SK-N-SH (cell line): ENCODE data around the gene PRDM10. TPM values are rescaled to one million over a fixed set of nuclear protein-coding genes. Genes with fewer than 3 reads are reported as not detected.
A peak's percentile ranks its signal among the peaks of the same experiment; 100 is the strongest.

ENCODE experiments used
- CTCF ChIA-PET: fragments of 300-600, 350-600 bp; formaldehyde crosslinking; extraction: SDS; loops from one replicate; lab custom pipeline; 2021; lab: Yijun Ruan, JAX
- POLR2A ChIA-PET: fragments of 350-600 bp; sonication (Branson Sonifier 250); formaldehyde crosslinking; extraction: SDS; loops from one replicate; lab custom pipeline; 2020; ENCODE audit warnings: antibody characterized with exemption, inconsistent platforms; lab: Yijun Ruan, JAX
- DNase-seq: peaks from one replicate; pipeline ENCODE4 v3.0.0; 2012
- H2AFZ ChIP-seq: fragments of 200-600 bp; sonication (generic); 2 replicates; pipeline ENCODE4 v1.8.1; 2016; ENCODE audit warnings: antibody characterized with exemption, mild to moderate bottlenecking, low read depth
- H3F3A ChIP-seq: fragments of 200-600 bp; sonication (generic); replicated peaks from 2 replicates; pipeline ENCODE3; 2016; ENCODE audit warnings: antibody characterized with exemption, mild to moderate bottlenecking; ENCODE audit not compliant: insufficient read depth
- H3K27ac ChIP-seq, 2 experiments: fragments of 200-500 bp in 1 of 2; fragments of 200-600 bp in 1 of 2; sonication (Bioruptor generic) in 1 of 2; sonication (generic), shearing (Covaris generic) in 1 of 2; 2 replicates each; pipeline versions ENCODE4 v1.5.1 to v1.6.1; 2014 to 2016; ENCODE audit warnings: low read depth in 2 of 2, inconsistent platforms in 1 of 2, low read length in 1 of 2, mild to moderate bottlenecking in 1 of 2, mixed read lengths in 1 of 2
- H3K27me3 ChIP-seq: fragments of 200-600 bp; sonication (generic), shearing (Covaris generic); 2 replicates; pipeline ENCODE4 v1.6.1; 2016; ENCODE audit warnings: mixed run types; ENCODE audit not compliant: insufficient read depth
- H3K36me3 ChIP-seq, 2 experiments: fragments of 200-500 bp in 1 of 2; fragments of 200-600 bp in 1 of 2; sonication (Bioruptor generic) in 1 of 2; sonication (generic) in 1 of 2; replicated peaks in 1 of 2; 2 replicates each; pipeline versions ENCODE3 to v1.5.1; 2014 to 2016; ENCODE audit warnings: low read length in 1 of 2, mild to moderate bottlenecking in 1 of 2; ENCODE audit not compliant: insufficient read depth in 2 of 2, control insufficient read depth in 1 of 2
- H3K4me1 ChIP-seq, 2 experiments: fragments of 200-500 bp in 1 of 2; fragments of 200-600 bp in 1 of 2; sonication (Bioruptor generic) in 1 of 2; sonication (generic), shearing (Covaris generic) in 1 of 2; 2 replicates each; pipeline versions ENCODE4 v1.5.1 to v1.6.1; 2014 to 2016; ENCODE audit warnings: low read depth in 1 of 2, low read length in 1 of 2, mixed run types in 1 of 2; ENCODE audit not compliant: insufficient read depth in 2 of 2, control insufficient read depth in 1 of 2
- H3K4me2 ChIP-seq: fragments of 200-600 bp; sonication (generic), shearing (Covaris generic); 2 replicates; pipeline ENCODE4 v1.6.1; 2017; ENCODE audit warnings: mixed run types
- H3K4me3 ChIP-seq, 2 experiments: fragments of 200-500 bp in 1 of 2; fragments of 200-600 bp in 1 of 2; sonication (Bioruptor generic) in 1 of 2; sonication (generic), shearing (Covaris generic) in 1 of 2; 2 replicates each; pipeline versions ENCODE4 v1.5.1 to v1.8.1; 2014 to 2016; ENCODE audit warnings: low read depth in 2 of 2, inconsistent platforms in 1 of 2, low read length in 1 of 2, mild to moderate bottlenecking in 1 of 2, mixed read lengths in 1 of 2, moderate library complexity in 1 of 2
- H3K79me2 ChIP-seq: fragments of 200-600 bp; sonication (generic); 2 replicates; pipeline ENCODE4 v1.8.1; 2017; ENCODE audit warnings: mild to moderate bottlenecking; ENCODE audit not compliant: insufficient read depth
- H3K9ac ChIP-seq: fragments of 200-600 bp; sonication (generic); 2 replicates; pipeline ENCODE4 v1.6.1; 2017; ENCODE audit warnings: mixed run types
- H3K9me2 ChIP-seq: fragments of 200-600 bp; sonication (generic); 2 replicates; pipeline ENCODE4 v1.6.1; 2017; ENCODE audit warnings: mixed run types
- H3K9me3 ChIP-seq: fragments of 200-600 bp; sonication (generic); 2 replicates; pipeline ENCODE4 v1.6.1; 2017; ENCODE audit warnings: mixed run types, mild to moderate bottlenecking, moderate library complexity
- H4K20me1 ChIP-seq: fragments of 200-600 bp; sonication (generic); 2 replicates; pipeline ENCODE4 v1.6.1; 2017; ENCODE audit warnings: mild to moderate bottlenecking, mixed run types; ENCODE audit not compliant: insufficient read depth
- CHD2 ChIP-seq: fragments of 150-350 bp; IDR thresholded peaks from 2 replicates; pipeline ENCODE4 v1.6.1; 2018; ENCODE audit warnings: low read length; ENCODE audit not compliant: partially characterized antibody
- EP300 ChIP-seq, 2 experiments: IDR thresholded peaks; 2 replicates each; pipeline versions ENCODE4 v1.4.0 to v1.6.1; 2012; ENCODE audit warnings: borderline replicate concordance in 1 of 2, low read depth in 1 of 2, low read length in 1 of 2
- EZH2phosphoT487 ChIP-seq: fragments of 200-600 bp; sonication (generic); IDR thresholded peaks from 2 replicates; pipeline ENCODE4 v1.6.1; 2017; ENCODE audit warnings: low read depth, mixed run types, mild to moderate bottlenecking, antibody characterized with exemption, moderate library complexity, borderline replicate concordance
- FOSL2 ChIP-seq: IDR thresholded peaks from 2 replicates; pipeline ENCODE4 v1.4.0; 2012; ENCODE audit warnings: low read depth, mild to moderate bottlenecking, moderate library complexity, borderline replicate concordance
- FOXJ3 ChIP-seq: sonication (generic); formaldehyde crosslinking; IDR thresholded peaks from 2 replicates; pipeline ENCODE4 v1.5.1; 2020; ENCODE audit warnings: mild to moderate bottlenecking, missing genetic modification reagents
- FOXM1 ChIP-seq: IDR thresholded peaks from 2 replicates; pipeline ENCODE4 v1.4.0; 2012; ENCODE audit warnings: low read depth, mild to moderate bottlenecking
- JUND ChIP-seq: IDR thresholded peaks from 2 replicates; pipeline ENCODE4 v1.4.0; 2012
- MEF2A ChIP-seq: IDR thresholded peaks from 2 replicates; pipeline ENCODE4 v1.4.0; 2012; ENCODE audit warnings: low read depth, borderline replicate concordance
- POLR2AphosphoS5 ChIP-seq: IDR thresholded peaks from 2 replicates; pipeline ENCODE4 v1.6.1; 2012; ENCODE audit warnings: low read depth, low read length
- RAD21 ChIP-seq: IDR thresholded peaks from 2 replicates; pipeline ENCODE4 v1.6.1; 2012; ENCODE audit warnings: mild to moderate bottlenecking, low read length
- RCOR1 ChIP-seq: fragments of 150-350 bp; IDR thresholded peaks from 2 replicates; pipeline ENCODE4 v1.6.1; 2017; ENCODE audit warnings: antibody characterized with exemption, low read length
- REST ChIP-seq: IDR thresholded peaks from 2 replicates; pipeline ENCODE4 v1.6.1; 2012; ENCODE audit warnings: mild to moderate bottlenecking, low read depth, low read length, moderate library complexity
- SIN3A ChIP-seq: IDR thresholded peaks from 2 replicates; pipeline ENCODE4 v1.6.1; 2012; ENCODE audit warnings: low read depth, mild to moderate bottlenecking, low read length, moderate library complexity, borderline replicate concordance
- SMC3 ChIP-seq: IDR thresholded peaks from 2 replicates; pipeline ENCODE4 v1.6.1; 2012; ENCODE audit warnings: low read depth, low read length, improper control_type of control experiment
- TAF1 ChIP-seq: IDR thresholded peaks from 2 replicates; pipeline ENCODE4 v1.6.1; 2012; ENCODE audit warnings: low read depth, mild to moderate bottlenecking, low read length, moderate library complexity, borderline replicate concordance
- TCF12 ChIP-seq: IDR thresholded peaks from 2 replicates; pipeline ENCODE4 v1.4.0; 2012
- WGBS: methylation state at CpG from one replicate; pipeline ENCODE4 v1.1.6; 2017; ENCODE audit warnings: low lambda C conversion rate; 5-methylcytosine and 5-hydroxymethylcytosine counted together
- polyA plus RNA-seq, 3 experiments: library from polyadenylated mRNA; depleted of rRNA; stranded (reverse); fragments of >200 nt; gene quantifications; 2 replicates each; pipeline ENCODE4 v1.2.3, GENCODE V29; 2012
- TF ChIP-seq, protein P1 (sequence below): IDR thresholded peaks from 2 replicates; pipeline ENCODE4 v1.4.0; 2012; ENCODE audit warnings: low read depth, borderline replicate concordance
- TF ChIP-seq, protein P2 (sequence below): fragments of 150-350 bp; IDR thresholded peaks from 2 replicates; pipeline ENCODE4 v1.6.1; 2016; ENCODE audit warnings: mild to moderate bottlenecking, low read depth, low read length
- TF ChIP-seq, protein P3 (sequence below): IDR thresholded peaks from 2 replicates; pipeline ENCODE4 v1.4.0; 2012; ENCODE audit warnings: low read depth
- TF ChIP-seq, protein P4 (sequence below): fragments of 200-600 bp; sonication (generic); IDR thresholded peaks from 2 replicates; pipeline ENCODE4 v1.6.1; 2017; ENCODE audit warnings: antibody characterized with exemption, mild to moderate bottlenecking, moderate library complexity

PRDM10 gene
- polyA plus RNA-seq, 1 of the 3 experiments (the other 2 are of a cell fraction) = 1.9 TPM

DNA sequence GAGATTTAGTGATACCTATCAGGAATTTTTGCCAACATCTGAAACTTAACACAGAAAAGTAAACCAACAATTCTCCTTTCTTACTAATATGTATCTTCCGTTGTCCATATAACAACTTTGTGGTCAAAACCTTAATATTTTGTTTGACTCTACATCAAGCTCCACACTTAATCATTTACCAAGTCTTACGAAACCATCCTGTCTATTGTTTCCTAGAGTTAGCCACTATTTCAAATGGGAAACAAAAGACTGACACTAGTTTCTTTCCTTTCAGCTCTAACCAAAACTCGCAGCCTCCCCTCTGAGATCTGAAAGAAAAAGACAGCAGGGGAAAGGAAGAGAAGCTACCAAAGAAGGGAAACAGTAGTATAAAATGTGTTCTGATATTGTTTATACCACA is 26.5 kb upstream of the PRDM10 start (continued):
- TF ChIP-seq REST (no peak), JUND (no peak)

DNA sequence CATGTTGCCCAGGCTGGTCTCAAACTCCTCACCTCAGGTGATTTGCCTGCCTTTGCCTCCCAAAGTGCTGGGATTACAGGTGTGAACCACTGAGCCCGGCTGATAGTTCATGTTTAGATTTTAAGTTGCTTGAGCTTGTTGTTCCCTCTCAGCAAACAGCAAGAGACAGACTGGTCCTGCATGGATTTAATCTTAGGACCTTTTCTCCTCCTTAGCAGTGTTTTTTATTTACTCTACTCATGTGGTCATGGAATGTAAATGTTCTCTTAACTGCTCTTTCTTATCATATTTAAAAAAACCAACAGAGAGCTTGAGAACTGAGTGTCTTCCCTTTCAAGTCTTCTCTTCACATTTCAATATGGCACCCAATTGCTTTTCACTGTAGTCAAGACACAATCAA is 22.7 kb upstream of the PRDM10 start:
- H3K27ac ChIP-seq = peak overlapping the region in 1 of 2 experiments; percentile 75; a peak in 1 of 4 replicates
- peaks cover 0 to 16% of the 10 kb centered on the region in 2 experiments; a peak in 2 of 4 replicates for H3K4me1 ChIP-seq
- H3K36me3 ChIP-seq = no peaks in the 10 kb centered on the region
- H3K27me3 ChIP-seq = no peaks in the 10 kb centered on the region
- POLR2A ChIA-PET = no interaction called here
- H4K20me1 ChIP-seq = no peaks in the 10 kb centered on the region
- H3K4me3 ChIP-seq = no peak overlapping the region
- H3K9ac ChIP-seq = no peak overlapping the region
- no peak for TF ChIP-seq JUND
- no peak for TF ChIP-seq FOSL2
- no peak for TF ChIP-seq SIN3A
- no peak for TF ChIP-seq TAF1
- TF ChIP-seq FOXJ3 = no peak
- TF ChIP-seq TCF12 = no peak
- no peak for TF ChIP-seq CHD2
- TF ChIP-seq, protein P1, sequence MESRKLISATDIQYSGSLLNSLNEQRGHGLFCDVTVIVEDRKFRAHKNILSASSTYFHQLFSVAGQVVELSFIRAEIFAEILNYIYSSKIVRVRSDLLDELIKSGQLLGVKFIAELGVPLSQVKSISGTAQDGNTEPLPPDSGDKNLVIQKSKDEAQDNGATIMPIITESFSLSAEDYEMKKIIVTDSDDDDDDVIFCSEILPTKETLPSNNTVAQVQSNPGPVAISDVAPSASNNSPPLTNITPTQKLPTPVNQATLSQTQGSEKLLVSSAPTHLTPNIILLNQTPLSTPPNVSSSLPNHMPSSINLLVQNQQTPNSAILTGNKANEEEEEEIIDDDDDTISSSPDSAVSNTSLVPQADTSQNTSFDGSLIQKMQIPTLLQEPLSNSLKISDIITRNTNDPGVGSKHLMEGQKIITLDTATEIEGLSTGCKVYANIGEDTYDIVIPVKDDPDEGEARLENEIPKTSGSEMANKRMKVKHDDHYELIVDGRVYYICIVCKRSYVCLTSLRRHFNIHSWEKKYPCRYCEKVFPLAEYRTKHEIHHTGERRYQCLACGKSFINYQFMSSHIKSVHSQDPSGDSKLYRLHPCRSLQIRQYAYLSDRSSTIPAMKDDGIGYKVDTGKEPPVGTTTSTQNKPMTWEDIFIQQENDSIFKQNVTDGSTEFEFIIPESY = no peak
- no peak for TF ChIP-seq MEF2A
- TF ChIP-seq, protein P2, sequence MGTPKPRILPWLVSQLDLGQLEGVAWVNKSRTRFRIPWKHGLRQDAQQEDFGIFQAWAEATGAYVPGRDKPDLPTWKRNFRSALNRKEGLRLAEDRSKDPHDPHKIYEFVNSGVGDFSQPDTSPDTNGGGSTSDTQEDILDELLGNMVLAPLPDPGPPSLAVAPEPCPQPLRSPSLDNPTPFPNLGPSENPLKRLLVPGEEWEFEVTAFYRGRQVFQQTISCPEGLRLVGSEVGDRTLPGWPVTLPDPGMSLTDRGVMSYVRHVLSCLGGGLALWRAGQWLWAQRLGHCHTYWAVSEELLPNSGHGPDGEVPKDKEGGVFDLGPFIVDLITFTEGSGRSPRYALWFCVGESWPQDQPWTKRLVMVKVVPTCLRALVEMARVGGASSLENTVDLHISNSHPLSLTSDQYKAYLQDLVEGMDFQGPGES = no peak
- no peak for TF ChIP-seq RAD21
- no peak for TF ChIP-seq RCOR1
- TF ChIP-seq, protein P3, sequence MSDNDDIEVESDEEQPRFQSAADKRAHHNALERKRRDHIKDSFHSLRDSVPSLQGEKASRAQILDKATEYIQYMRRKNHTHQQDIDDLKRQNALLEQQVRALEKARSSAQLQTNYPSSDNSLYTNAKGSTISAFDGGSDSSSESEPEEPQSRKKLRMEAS = no peak
- TF ChIP-seq SMC3 = no peak
- no peak for TF ChIP-seq FOXM1
- no peak for TF ChIP-seq EP300 (IDR thresholded peaks at IDR 0.05; ENCODE audit: borderline replicate concordance in 1 of 2, low read depth in 1 of 2, low read length in 1 of 2)
- no peak for TF ChIP-seq EZH2phosphoT487
- TF ChIP-seq POLR2AphosphoS5 = no peak
- TF ChIP-seq, protein P4, sequence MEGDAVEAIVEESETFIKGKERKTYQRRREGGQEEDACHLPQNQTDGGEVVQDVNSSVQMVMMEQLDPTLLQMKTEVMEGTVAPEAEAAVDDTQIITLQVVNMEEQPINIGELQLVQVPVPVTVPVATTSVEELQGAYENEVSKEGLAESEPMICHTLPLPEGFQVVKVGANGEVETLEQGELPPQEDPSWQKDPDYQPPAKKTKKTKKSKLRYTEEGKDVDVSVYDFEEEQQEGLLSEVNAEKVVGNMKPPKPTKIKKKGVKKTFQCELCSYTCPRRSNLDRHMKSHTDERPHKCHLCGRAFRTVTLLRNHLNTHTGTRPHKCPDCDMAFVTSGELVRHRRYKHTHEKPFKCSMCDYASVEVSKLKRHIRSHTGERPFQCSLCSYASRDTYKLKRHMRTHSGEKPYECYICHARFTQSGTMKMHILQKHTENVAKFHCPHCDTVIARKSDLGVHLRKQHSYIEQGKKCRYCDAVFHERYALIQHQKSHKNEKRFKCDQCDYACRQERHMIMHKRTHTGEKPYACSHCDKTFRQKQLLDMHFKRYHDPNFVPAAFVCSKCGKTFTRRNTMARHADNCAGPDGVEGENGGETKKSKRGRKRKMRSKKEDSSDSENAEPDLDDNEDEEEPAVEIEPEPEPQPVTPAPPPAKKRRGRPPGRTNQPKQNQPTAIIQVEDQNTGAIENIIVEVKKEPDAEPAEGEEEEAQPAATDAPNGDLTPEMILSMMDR = no peak
- WGBS = no CpG with 5 or more reads among the region's 1 CpG
- no peaks in the 10 kb centered on the region for H3K9me2 ChIP-seq
- peak overlapping the region; percentile 30; the same call in 1 of the 2 replicates for H2AFZ ChIP-seq
- peaks cover 30% of the 10 kb centered on the region for H3F3A ChIP-seq
- H3K79me2 ChIP-seq = no peaks in the 10 kb centered on the region
- DNase-seq = no peak
- H3K9me3 ChIP-seq = no peaks in the 10 kb centered on the region
- H3K4me2 ChIP-seq = no peak overlapping the region
- CTCF ChIA-PET = interaction anchor here (1.2 kb wide), 1 partner anchor 10 kb away, joined by 3 read pairs; no protein-coding TSS in a partner anchor
